WTC11 (cell line): ENCODE data around the gene TOX2. TPM values are rescaled to one million over a fixed set of nuclear protein-coding genes. Genes with fewer than 3 reads are reported as not detected.

ENCODE experiments used
- ATAC-seq: fragments of 200-7000 bp; cut with Tn5 transposase; 2 replicates; pipeline ENCODE4 v1.10.0; 2021; ENCODE audit warnings: mild to moderate bottlenecking, moderate library complexity
- CTCF ChIA-PET: fragments of 300-600 bp; sonication (Branson Sonifier 250); formaldehyde crosslinking; loops from one replicate; lab custom pipeline; 2021; ENCODE audit warnings: antibody characterized with exemption; lab: Charles Lee
- POLR2A ChIA-PET: fragments of 350-600 bp; sonication (Branson Sonifier 250); formaldehyde crosslinking; loops from one replicate; lab custom pipeline; 2021; ENCODE audit warnings: antibody characterized with exemption; lab: Charles Lee
- DNase-seq: peaks from one replicate; pipeline ENCODE4 v3.0.0; 2021; ENCODE audit warnings: low spot score
- H3K27ac Mint-ChIP-seq: 2 replicates; pipeline ENCODE4 v1.8.0; 2021; ENCODE audit warnings: mixed read lengths
- H3K27me3 Mint-ChIP-seq: 2 replicates; pipeline ENCODE4 v1.8.0; 2021; ENCODE audit warnings: low read depth, mild to moderate bottlenecking, moderate library complexity, mixed read lengths
- H3K36me3 Mint-ChIP-seq: 2 replicates; pipeline ENCODE4 v1.8.0; 2021; ENCODE audit warnings: mixed read lengths
- H3K4me1 Mint-ChIP-seq: 2 replicates; pipeline ENCODE4 v1.8.0; 2022; ENCODE audit warnings: mixed read lengths
- H3K4me3 Mint-ChIP-seq: 2 replicates; pipeline ENCODE4 v1.8.0; 2021; ENCODE audit warnings: mild to moderate bottlenecking, moderate library complexity, mixed read lengths
- H3K9me3 Mint-ChIP-seq: 2 replicates; pipeline ENCODE4 v1.8.0; 2021; ENCODE audit warnings: mixed read lengths
- ARID4B ChIP-seq: sonication (generic); formaldehyde crosslinking; IDR thresholded peaks from 2 replicates; pipeline ENCODE4 v1.8.0; 2023; ENCODE audit warnings: missing genetic modification reagents, mild to moderate bottlenecking, borderline replicate concordance
- ATF2 ChIP-seq: sonication (generic); formaldehyde crosslinking; IDR thresholded peaks from 2 replicates; pipeline ENCODE4 v1.8.1; 2022; ENCODE audit warnings: low read depth, missing genetic modification reagents, borderline replicate concordance
- EMX1 ChIP-seq: fragments of 250-450 bp; sonication (Bioruptor Pico); IDR thresholded peaks from 2 replicates; pipeline ENCODE4 v1.8.0; 2021; ENCODE audit warnings: mild to moderate bottlenecking
- FOXP1 ChIP-seq: sonication (generic); formaldehyde crosslinking; IDR thresholded peaks from 2 replicates; pipeline ENCODE4 v1.8.0; 2022; ENCODE audit warnings: missing genetic modification reagents, mild to moderate bottlenecking, moderate library complexity, borderline replicate concordance
- FOXP4 ChIP-seq: sonication (generic); formaldehyde crosslinking; IDR thresholded peaks from 2 replicates; pipeline ENCODE4 v1.8.0; 2022; ENCODE audit warnings: mild to moderate bottlenecking, missing genetic modification reagents
- HMGXB4 ChIP-seq: sonication (generic); formaldehyde crosslinking; IDR thresholded peaks from 2 replicates; pipeline ENCODE4 v1.8.1; 2023; ENCODE audit warnings: mild to moderate bottlenecking, moderate library complexity, missing genetic modification reagents
- NFATC4 ChIP-seq: fragments of 250-450 bp; sonication (Bioruptor Pico); IDR thresholded peaks from 2 replicates; pipeline ENCODE4 v1.9.0; 2021; ENCODE audit warnings: mild to moderate bottlenecking
- NFYB ChIP-seq: sonication (generic); formaldehyde crosslinking; conservative IDR thresholded peaks from 2 replicates; pipeline ENCODE4 v1.8.0; 2022; ENCODE audit warnings: low read depth, missing genetic modification reagents
- PRDM15 ChIP-seq: sonication (generic); formaldehyde crosslinking; IDR thresholded peaks from 2 replicates; pipeline ENCODE4 v1.8.0; 2022; ENCODE audit warnings: missing genetic modification reagents
- PRRX2 ChIP-seq: fragments of 250-450 bp; sonication (Bioruptor Pico); IDR thresholded peaks from 2 replicates; pipeline ENCODE4 v1.8.0; 2021; ENCODE audit warnings: mild to moderate bottlenecking
- SMAD3 ChIP-seq: sonication (generic); formaldehyde crosslinking; IDR thresholded peaks from 2 replicates; pipeline ENCODE4 v1.8.0; 2022; ENCODE audit warnings: missing genetic modification reagents, mild to moderate bottlenecking, borderline replicate concordance
- SOX15 ChIP-seq: fragments of 250-450 bp; sonication (Bioruptor Pico); IDR thresholded peaks from 2 replicates; pipeline ENCODE4 v1.9.0; 2021; ENCODE audit warnings: mild to moderate bottlenecking
- TEAD1 ChIP-seq: sonication (generic); formaldehyde crosslinking; IDR thresholded peaks from 2 replicates; pipeline ENCODE4 v1.8.0; 2022; ENCODE audit warnings: mild to moderate bottlenecking, missing genetic modification reagents
- ZNF138 ChIP-seq: sonication (generic); formaldehyde crosslinking; conservative IDR thresholded peaks from 2 replicates; pipeline ENCODE4 v1.8.1; 2022; ENCODE audit warnings: mild to moderate bottlenecking, moderate library complexity, missing genetic modification reagents
- ZNF219 ChIP-seq: sonication (generic); formaldehyde crosslinking; IDR thresholded peaks from 2 replicates; pipeline ENCODE4 v1.8.0; 2023; ENCODE audit warnings: missing genetic modification reagents, mild to moderate bottlenecking, borderline replicate concordance
- ZNF317 ChIP-seq: sonication (generic); formaldehyde crosslinking; IDR thresholded peaks from 2 replicates; pipeline ENCODE4 v1.8.1; 2023; ENCODE audit warnings: low read depth, mild to moderate bottlenecking, moderate library complexity, missing genetic modification reagents, borderline replicate concordance
- total RNA-seq: library from RNA; stranded (reverse); gene quantifications from 3 replicates; pipeline ENCODE4 v1.2.3, GENCODE V29; 2021

TOX2 gene
- total RNA-seq, 1 experiment from 2014 or later = 3.4 TPM

GRCh38 chr20:43961541-43962471 is 47.2 kb downstream of the TOX2 start (continued):
- TF ChIP-seq ARID4B (CRISPR knock-in tag) (no peak), ATF2 (CRISPR knock-in tag) (no peak), FOXP1 (CRISPR knock-in tag) (no peak), ZNF138 (CRISPR knock-in tag) (no peak), SMAD3 (CRISPR knock-in tag) (no peak), NFYB (CRISPR knock-in tag) (no peak), PRDM15 (CRISPR knock-in tag) (no peak), FOXP4 (CRISPR knock-in tag) (no peak)

- POLR2A ChIA-PET = interaction anchor here (0.6 kb wide), 1 partner anchor 518 kb away, joined by 3 read pairs; no protein-coding TSS in a partner anchor
- H3K27me3 Mint-ChIP-seq = peaks cover 17% of the 10 kb centered on the region
- ATAC-seq (no peak), DNase-seq (no peak)
- H3K9me3 Mint-ChIP-seq = peaks cover 8% of the 10 kb centered on the region
- H3K4me1 Mint-ChIP-seq = peaks cover 32% of the 10 kb centered on the region
- H3K27ac Mint-ChIP-seq = no peak overlapping the region
- H3K36me3 Mint-ChIP-seq = peaks cover 2% of the 10 kb centered on the region
- no peak overlapping the region for H3K4me3 Mint-ChIP-seq
- CTCF ChIA-PET = interaction anchor here (1.2 kb wide), 1 partner anchor 21 kb away, joined by 8 read pairs; no protein-coding TSS in a partner anchor
- TF ChIP-seq TEAD1 (CRISPR knock-in tag) (no peak), ARID4B (CRISPR knock-in tag) (no peak), SOX15 (no peak), PRRX2 (no peak), ZNF317 (CRISPR knock-in tag) (no peak), HMGXB4 (CRISPR knock-in tag) (no peak), ZNF219 (CRISPR knock-in tag) (no peak), EMX1 (no peak), NFATC4 (no peak)
Measured at GRCh38 chr20:43962530-43962929, 47.9 kb downstream of the TOX2 start.
